GM12878 (cell line): ENCODE data around the gene PTPRU. TPM values are rescaled to one million over a fixed set of nuclear protein-coding genes. Genes with fewer than 3 reads are reported as not detected.

Experiments used
- CHD1 ChIP-seq: IDR thresholded peaks from 2 replicates; pipeline ENCODE4 v1.6.1; 2012; ENCODE audit warnings: low read depth, low read length, improper control_type of control experiment
- CUX1 ChIP-seq: IDR thresholded peaks from 2 replicates; pipeline ENCODE4 v1.6.1; 2012; ENCODE audit warnings: improper control_type of control experiment, low read depth, low read length; ENCODE audit not compliant: insufficient replicate concordance
- EZH2 ChIP-seq: IDR thresholded peaks from 2 replicates; pipeline ENCODE4 v1.6.1; 2012; ENCODE audit warnings: low read depth, mild to moderate bottlenecking, control low read depth, inconsistent platforms, low read length, borderline replicate concordance; ENCODE audit not compliant: control insufficient read depth
- FOS ChIP-seq: IDR thresholded peaks from 3 replicates; pipeline ENCODE4 v1.6.1; 2011; ENCODE audit warnings: borderline replicate concordance; ENCODE audit not compliant: insufficient read length; ENCODE audit errors: extremely low read depth
- IRF3 ChIP-seq: fragments of 450-650 bp; IDR thresholded peaks from 2 replicates; pipeline ENCODE4 v1.6.1; 2014; ENCODE audit warnings: mild to moderate bottlenecking
- MTA3 ChIP-seq: IDR thresholded peaks from 2 replicates; pipeline ENCODE4 v1.6.1; 2012; ENCODE audit warnings: low read length, inconsistent platforms, borderline replicate concordance
- NR2F1 ChIP-seq: fragments of 450-650 bp; conservative IDR thresholded peaks from 2 replicates; pipeline ENCODE4 v1.6.1; 2017; ENCODE audit warnings: mild to moderate bottlenecking
- NRF1 ChIP-seq: conservative IDR thresholded peaks from 2 replicates; pipeline ENCODE4 v1.6.1; 2011; ENCODE audit warnings: mild to moderate bottlenecking, low read depth, low read length, improper control_type of control experiment
- PAX8 ChIP-seq: fragments of 450-650 bp; IDR thresholded peaks from 2 replicates; pipeline ENCODE4 v1.6.1; 2017; ENCODE audit warnings: mild to moderate bottlenecking, moderate library complexity
- POU2F2 ChIP-seq: IDR thresholded peaks from 3 replicates; pipeline ENCODE4 v1.6.1; 2011; ENCODE audit warnings: low read depth, mild to moderate bottlenecking, low read length, borderline replicate concordance
- SIX5 ChIP-seq: IDR thresholded peaks from 2 replicates; pipeline ENCODE4 v1.6.1; 2011; ENCODE audit warnings: mild to moderate bottlenecking, low read depth, low read length, moderate library complexity; ENCODE audit not compliant: severe bottlenecking
- SUZ12 ChIP-seq: fragments of 200-600 bp; sonication (generic); IDR thresholded peaks from one replicate; pipeline ENCODE4 v1.6.1; 2018; ENCODE audit warnings: antibody characterized with exemption, mild to moderate bottlenecking; ENCODE audit not compliant: unreplicated experiment
- TAF1 ChIP-seq: IDR thresholded peaks from 2 replicates; pipeline ENCODE4 v1.6.1; 2011; ENCODE audit warnings: mild to moderate bottlenecking, low read depth, low read length, borderline replicate concordance
- ZNF207 ChIP-seq: fragments of 450-650 bp; IDR thresholded peaks from 2 replicates; pipeline ENCODE4 v1.6.1; 2014; ENCODE audit warnings: antibody characterized with exemption, mild to moderate bottlenecking, borderline replicate concordance
- ZNF592 ChIP-seq: fragments of 450-650 bp; IDR thresholded peaks from 2 replicates; pipeline ENCODE4 v1.6.1; 2017; ENCODE audit warnings: mild to moderate bottlenecking, moderate library complexity
- polyA plus RNA-seq, 11 experiments: library from polyadenylated mRNA; depleted of rRNA in 4 of 11; unstranded in 6 of 11; stranded (reverse) in 5 of 11; fragments of >200 nt; fragmentation: Nextera tagmentation in 4 of 11; fragmentation: Illumina TruSeq in 1 of 11; extraction: Ambion mirVana in 4 of 11; extraction: Trizol in 1 of 11; gene quantifications; 1 replicate in 1 of 11; 2 replicates in 10 of 11; pipeline versions ENCODE4 v1.2.1 to v1.2.3, GENCODE V29; 2011 to 2016; ENCODE audit warnings: inconsistent platforms in 2 of 11, missing spikeins in 2 of 11, low read depth in 1 of 11
- total RNA-seq, 4 experiments: library from RNA; depleted of rRNA in 3 of 4; stranded (reverse); fragments of >200 nt in 3 of 4; fragmentation: Illumina TruSeq in 1 of 4; extraction: Trizol in 1 of 4; gene quantifications; 2 replicates each; pipeline versions ENCODE4 v1.2.1 to v1.2.3, GENCODE V29; 2013 to 2021
- TF ChIP-seq, protein P1 (sequence below): fragments of 450-650 bp; IDR thresholded peaks from 2 replicates; pipeline ENCODE4 v1.6.1; 2017; ENCODE audit warnings: mild to moderate bottlenecking, low read depth, inconsistent platforms; ENCODE audit not compliant: poor library complexity, severe bottlenecking

Gene PTPRU
- total and polyA plus RNA-seq, 10 of the 15 experiments (the other 5 are each of a cell fraction or from before 2014, with no cell fraction given) = 0.04 to 2.5 (median 0.73) TPM

- TF ChIP-seq FOS (no peak), CHD1 (no peak), TAF1 (peak; percentile 66; the same call in 1 of the 2 replicates), IRF3 (no peak), NRF1 (peak; percentile 57), ZNF207 (0 out of 2 replicates have a peak, but pooled peaks have one; percentile 33), ZNF592 (no peak), MTA3 (no peak), EZH2 (no peak), SUZ12 (no peak), CUX1 (no peak), SIX5 (peak; percentile 23), PAX8 (no peak), POU2F2 (peak; percentile 83), NR2F1 (0 out of 2 replicates have a peak, but pooled peaks have one; percentile 13)
- TF ChIP-seq, protein P1, sequence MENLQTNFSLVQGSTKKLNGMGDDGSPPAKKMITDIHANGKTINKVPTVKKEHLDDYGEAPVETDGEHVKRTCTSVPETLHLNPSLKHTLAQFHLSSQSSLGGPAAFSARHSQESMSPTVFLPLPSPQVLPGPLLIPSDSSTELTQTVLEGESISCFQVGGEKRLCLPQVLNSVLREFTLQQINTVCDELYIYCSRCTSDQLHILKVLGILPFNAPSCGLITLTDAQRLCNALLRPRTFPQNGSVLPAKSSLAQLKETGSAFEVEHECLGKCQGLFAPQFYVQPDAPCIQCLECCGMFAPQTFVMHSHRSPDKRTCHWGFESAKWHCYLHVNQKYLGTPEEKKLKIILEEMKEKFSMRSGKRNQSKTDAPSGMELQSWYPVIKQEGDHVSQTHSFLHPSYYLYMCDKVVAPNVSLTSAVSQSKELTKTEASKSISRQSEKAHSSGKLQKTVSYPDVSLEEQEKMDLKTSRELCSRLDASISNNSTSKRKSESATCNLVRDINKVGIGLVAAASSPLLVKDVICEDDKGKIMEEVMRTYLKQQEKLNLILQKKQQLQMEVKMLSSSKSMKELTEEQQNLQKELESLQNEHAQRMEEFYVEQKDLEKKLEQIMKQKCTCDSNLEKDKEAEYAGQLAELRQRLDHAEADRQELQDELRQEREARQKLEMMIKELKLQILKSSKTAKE = no peak
Measured at GRCh38 chr1:29230553-29231378, 5.6 kb upstream of the PTPRU start, which contains the start of gene MECR (continued).
